ENCODE data around the gene LRRC74B. TPM values are rescaled to one million over a fixed set of nuclear protein-coding genes. Genes with fewer than 3 reads are reported as not detected.

Gene LRRC74B
- total and polyA plus RNA-seq, 2 experiments from 2014 or later: 0.20 to 0.52 TPM

DNA sequence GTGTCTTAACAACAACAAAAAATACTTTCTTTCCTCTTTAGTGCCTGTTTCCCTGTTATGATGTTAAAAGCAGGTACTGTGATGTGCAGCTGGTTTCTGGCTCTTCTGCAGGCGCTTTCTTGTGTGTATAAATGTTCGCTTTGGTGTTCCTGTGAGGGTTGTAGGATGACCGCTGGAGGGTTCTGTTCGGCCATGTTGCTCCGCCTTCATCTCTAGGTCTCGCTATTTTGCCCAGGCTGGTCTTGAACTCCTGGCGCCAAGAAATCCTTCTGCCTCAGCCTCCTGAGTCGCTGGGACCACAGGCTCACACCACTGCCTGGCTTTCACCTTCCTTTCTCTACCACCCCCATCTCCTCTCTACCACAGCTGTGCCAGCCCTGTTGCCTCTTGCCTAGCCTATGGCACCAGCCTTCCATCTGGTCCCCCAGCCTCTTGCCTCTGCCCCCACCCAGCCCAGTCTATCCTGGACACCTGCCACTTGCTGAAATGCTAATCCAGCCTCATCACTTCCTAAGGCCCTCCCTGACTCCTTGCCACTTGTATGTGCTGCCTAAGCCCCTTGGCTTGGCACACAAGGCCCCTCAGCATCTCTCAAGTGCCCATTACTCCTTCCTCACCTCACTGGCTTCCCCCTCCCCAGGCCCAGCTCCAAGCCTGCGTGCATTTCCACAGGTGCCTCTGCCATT, 5.5 kb downstream of the LRRC74B start:
- 84% methylated on average over 9 of the region's 9 CpGs for WGBS (ENCODE audit: low lambda C conversion rate, missing lambda C conversion rate)

DNA sequence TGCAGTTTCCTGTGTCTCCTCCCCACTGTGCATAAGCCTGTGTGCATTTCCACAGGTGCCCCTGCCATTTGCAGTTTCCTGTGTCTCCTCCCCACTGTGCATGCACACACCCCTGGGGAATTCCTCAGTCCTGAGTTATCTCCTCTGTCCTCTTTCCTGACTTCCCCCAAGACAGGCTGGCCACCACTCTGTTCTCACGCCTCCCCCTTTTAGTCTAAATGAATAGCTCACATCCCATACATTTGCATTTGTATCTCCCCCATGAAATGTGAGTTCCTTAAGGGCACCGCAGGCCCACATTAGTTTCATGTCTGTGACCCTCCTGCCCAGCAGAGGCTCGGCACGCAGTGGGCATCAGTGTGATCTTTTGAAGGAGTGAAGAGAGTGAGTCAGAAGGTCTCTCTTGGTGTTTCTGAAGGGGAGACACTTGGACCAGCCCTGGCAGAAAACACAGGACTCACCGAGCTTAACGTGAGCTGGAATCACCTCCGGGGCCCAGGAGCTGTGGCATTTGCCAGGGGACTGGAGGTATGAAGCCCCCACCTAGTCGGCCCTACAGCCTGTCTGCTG, 6.2 kb downstream of the LRRC74B start:
- TF ChIP-seq, protein P1, sequence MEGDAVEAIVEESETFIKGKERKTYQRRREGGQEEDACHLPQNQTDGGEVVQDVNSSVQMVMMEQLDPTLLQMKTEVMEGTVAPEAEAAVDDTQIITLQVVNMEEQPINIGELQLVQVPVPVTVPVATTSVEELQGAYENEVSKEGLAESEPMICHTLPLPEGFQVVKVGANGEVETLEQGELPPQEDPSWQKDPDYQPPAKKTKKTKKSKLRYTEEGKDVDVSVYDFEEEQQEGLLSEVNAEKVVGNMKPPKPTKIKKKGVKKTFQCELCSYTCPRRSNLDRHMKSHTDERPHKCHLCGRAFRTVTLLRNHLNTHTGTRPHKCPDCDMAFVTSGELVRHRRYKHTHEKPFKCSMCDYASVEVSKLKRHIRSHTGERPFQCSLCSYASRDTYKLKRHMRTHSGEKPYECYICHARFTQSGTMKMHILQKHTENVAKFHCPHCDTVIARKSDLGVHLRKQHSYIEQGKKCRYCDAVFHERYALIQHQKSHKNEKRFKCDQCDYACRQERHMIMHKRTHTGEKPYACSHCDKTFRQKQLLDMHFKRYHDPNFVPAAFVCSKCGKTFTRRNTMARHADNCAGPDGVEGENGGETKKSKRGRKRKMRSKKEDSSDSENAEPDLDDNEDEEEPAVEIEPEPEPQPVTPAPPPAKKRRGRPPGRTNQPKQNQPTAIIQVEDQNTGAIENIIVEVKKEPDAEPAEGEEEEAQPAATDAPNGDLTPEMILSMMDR (IDR thresholded peaks at IDR 0.05; ENCODE audit: poor library complexity): no peak
- no peak for TF ChIP-seq EZH2phosphoT487 (IDR thresholded peaks at IDR 0.05; ENCODE audit: low read depth, severe bottlenecking, unreplicated experiment)
- no peak for TF ChIP-seq EZH2 (IDR thresholded peaks at IDR 0.05; ENCODE audit: borderline replicate concordance)
- no peaks in the 10 kb centered on the region for H3K9me2 ChIP-seq (replicated peaks; ENCODE audit: insufficient read depth)
- H3K79me2 ChIP-seq: no peaks in the 10 kb centered on the region
- H2AFZ ChIP-seq: no peak overlapping the region
- no peak overlapping the region for H3K27ac ChIP-seq
- no peaks in the 10 kb centered on the region for H3K9me3 ChIP-seq (ENCODE audit: low read depth)
- DNase-seq (ENCODE audit: low spot score): no peak
- H3K36me3 ChIP-seq (replicated peaks; ENCODE audit: insufficient read depth, low read depth): no peaks in the 10 kb centered on the region
- H4K20me1 ChIP-seq (ENCODE audit: insufficient read depth, poor library complexity, severe bottlenecking): no peaks in the 10 kb centered on the region
- WGBS (ENCODE audit: low lambda C conversion rate, missing lambda C conversion rate): 69% methylated on average over 8 of the region's 8 CpGs
- H3K4me1 ChIP-seq (ENCODE audit: insufficient read depth): no peaks in the 10 kb centered on the region
- no peak overlapping the region for H3K4me2 ChIP-seq
- H3K4me3 ChIP-seq: no peak overlapping the region
- no peaks in the 10 kb centered on the region for H3K27me3 ChIP-seq

More for the DNA sequence above, 5.5 kb downstream of the LRRC74B start:
- TF ChIP-seq, protein P1 (IDR thresholded peaks at IDR 0.05; ENCODE audit: poor library complexity): no peak
- TF ChIP-seq EZH2phosphoT487 (IDR thresholded peaks at IDR 0.05; ENCODE audit: low read depth, severe bottlenecking, unreplicated experiment) (no peak), EZH2 (IDR thresholded peaks at IDR 0.05; ENCODE audit: borderline replicate concordance) (no peak)
- no peak for DNase-seq (ENCODE audit: low spot score)
- Histone ChIP-seq H3K9me2 (replicated peaks; ENCODE audit: insufficient read depth) (no peaks in the 10 kb centered on the region), H4K20me1 (ENCODE audit: insufficient read depth, poor library complexity, severe bottlenecking) (no peaks in the 10 kb centered on the region), H3K27ac (no peak overlapping the region), H3K36me3 (replicated peaks; ENCODE audit: insufficient read depth, low read depth) (no peaks in the 10 kb centered on the region), H2AFZ (no peak overlapping the region), H3K27me3 (no peaks in the 10 kb centered on the region), H3K4me1 (ENCODE audit: insufficient read depth) (peaks cover 2% of the 10 kb centered on the region), H3K4me3 (no peak overlapping the region), H3K79me2 (no peaks in the 10 kb centered on the region), H3K4me2 (no peak overlapping the region), H3K9me3 (ENCODE audit: low read depth) (no peaks in the 10 kb centered on the region)

DNA sequence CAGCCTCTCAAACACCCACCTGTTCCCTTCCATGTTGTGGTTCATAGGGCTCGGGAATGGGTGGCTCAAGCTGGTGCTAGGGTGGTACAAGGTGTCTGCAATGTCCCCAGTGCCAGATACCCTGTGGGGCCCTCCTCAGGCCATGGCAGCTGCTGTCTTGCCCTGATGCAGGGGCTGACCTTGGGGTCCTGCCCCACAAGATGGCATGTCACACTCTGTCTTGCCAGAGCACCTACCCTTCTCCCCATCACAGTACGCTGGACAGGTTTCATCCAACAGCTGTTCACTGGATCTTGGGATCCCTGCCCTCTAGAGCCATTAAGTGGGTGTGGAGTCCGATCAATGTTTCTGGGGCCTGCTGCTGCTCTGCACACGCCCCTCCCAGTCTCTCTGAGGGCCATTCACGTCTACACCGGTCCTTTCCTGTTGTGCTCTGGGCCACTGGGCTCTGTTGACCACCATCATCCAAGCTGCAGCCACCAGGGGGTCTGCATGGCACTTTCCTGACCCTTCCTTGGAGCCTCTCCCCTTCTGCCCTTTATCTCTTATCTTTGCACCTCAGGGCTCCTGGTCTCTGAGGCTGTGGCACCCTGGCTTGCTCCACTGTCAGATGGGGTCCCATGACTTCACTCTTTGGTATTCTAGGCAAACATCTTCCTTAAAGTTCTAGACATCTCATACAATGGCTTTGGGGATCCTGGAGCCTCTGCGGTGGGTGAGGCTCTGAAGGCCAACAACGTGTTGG, 7.1 kb downstream of the LRRC74B start:
- H3K27me3 ChIP-seq: no peaks in the 10 kb centered on the region
- no peak for DNase-seq (ENCODE audit: low spot score)
- WGBS (ENCODE audit: low lambda C conversion rate, missing lambda C conversion rate): 84% methylated on average over 8 of the region's 8 CpGs
- H3K27ac ChIP-seq: no peak overlapping the region
- H3K36me3 ChIP-seq (replicated peaks; ENCODE audit: insufficient read depth, low read depth): no peaks in the 10 kb centered on the region
- H3K9me3 ChIP-seq (ENCODE audit: low read depth): no peaks in the 10 kb centered on the region
- H3K79me2 ChIP-seq: no peaks in the 10 kb centered on the region
- no peaks in the 10 kb centered on the region for H3K9me2 ChIP-seq (replicated peaks; ENCODE audit: insufficient read depth)
- no peaks in the 10 kb centered on the region for H4K20me1 ChIP-seq (ENCODE audit: insufficient read depth, poor library complexity, severe bottlenecking)
- H3K4me1 ChIP-seq (ENCODE audit: insufficient read depth): no peaks in the 10 kb centered on the region
- no peak overlapping the region for H3K4me2 ChIP-seq
- no peak overlapping the region for H3K4me3 ChIP-seq
- no peak overlapping the region for H2AFZ ChIP-seq
- TF ChIP-seq EZH2 (IDR thresholded peaks at IDR 0.05; ENCODE audit: borderline replicate concordance): no peak
- TF ChIP-seq EZH2phosphoT487 (IDR thresholded peaks at IDR 0.05; ENCODE audit: low read depth, severe bottlenecking, unreplicated experiment): no peak
- TF ChIP-seq, protein P1 (IDR thresholded peaks at IDR 0.05; ENCODE audit: poor library complexity): no peak

Data from hepatocyte (in vitro differentiated cells).